PFSK-1 (cell line): ENCODE data around the gene HPRT1.

ENCODE experiments used
- POLR2AphosphoS5 ChIP-seq: IDR thresholded peaks from 2 replicates; pipeline ENCODE4 v1.6.1; 2012; ENCODE audit warnings: low read depth, mild to moderate bottlenecking, control low read depth, low read length, moderate library complexity
- TAF1 ChIP-seq: IDR thresholded peaks from 2 replicates; pipeline ENCODE4 v1.6.1; 2012; ENCODE audit warnings: low read length, control low read depth, borderline replicate concordance; ENCODE audit not compliant: insufficient read depth
- TF ChIP-seq, protein P1 (sequence below), 2 experiments: IDR thresholded peaks; 2 replicates each; pipeline versions ENCODE4 v1.6.1 to v1.8.0; 2011 to 2012; ENCODE audit warnings: low read depth in 2 of 2, low read length in 2 of 2, control low read depth in 1 of 2, inconsistent platforms in 1 of 2, mild to moderate bottlenecking in 1 of 2, moderate library complexity in 1 of 2; ENCODE audit not compliant: insufficient read depth in 1 of 2

DNA sequence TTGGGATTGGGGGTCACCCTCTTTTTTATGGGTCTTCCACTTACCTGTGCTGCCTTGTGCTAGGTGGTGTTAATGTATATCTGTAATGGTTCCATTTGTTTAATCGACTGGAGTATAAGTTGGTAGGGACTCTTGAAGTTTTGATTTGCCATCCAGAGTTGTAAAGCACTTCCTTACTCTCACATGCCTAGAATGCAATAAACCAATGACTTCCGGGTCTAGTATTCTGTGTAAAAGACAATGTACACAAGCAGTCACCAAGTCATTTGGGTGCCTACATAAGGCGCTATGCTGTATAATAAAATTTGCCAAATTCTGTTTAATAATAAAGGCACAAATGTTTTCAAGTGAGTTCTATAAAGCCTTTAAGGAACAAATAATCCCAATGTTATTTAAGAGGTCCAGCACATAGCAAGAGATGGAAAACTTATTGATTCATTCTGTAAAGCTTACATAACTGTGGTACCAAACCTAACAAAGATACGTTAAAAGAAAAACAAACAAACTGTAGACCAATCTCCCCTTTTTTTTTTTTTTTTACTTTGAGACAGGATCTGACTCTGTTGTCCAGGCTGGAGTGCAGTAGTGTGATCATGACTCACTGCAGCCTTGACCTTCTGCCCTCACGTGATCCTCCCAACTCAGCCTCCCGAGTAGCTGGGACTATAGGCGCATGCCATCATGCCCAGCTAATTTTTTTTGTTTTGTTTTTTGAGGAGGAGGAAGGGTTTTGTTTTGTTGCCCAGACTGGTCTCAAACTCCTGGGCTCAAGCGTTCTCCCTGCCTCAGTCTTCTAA is 41.5 kb upstream of the HPRT1 start:
- TF ChIP-seq POLR2AphosphoS5 (no peak), TAF1 (no peak)
- TF ChIP-seq, protein P1, sequence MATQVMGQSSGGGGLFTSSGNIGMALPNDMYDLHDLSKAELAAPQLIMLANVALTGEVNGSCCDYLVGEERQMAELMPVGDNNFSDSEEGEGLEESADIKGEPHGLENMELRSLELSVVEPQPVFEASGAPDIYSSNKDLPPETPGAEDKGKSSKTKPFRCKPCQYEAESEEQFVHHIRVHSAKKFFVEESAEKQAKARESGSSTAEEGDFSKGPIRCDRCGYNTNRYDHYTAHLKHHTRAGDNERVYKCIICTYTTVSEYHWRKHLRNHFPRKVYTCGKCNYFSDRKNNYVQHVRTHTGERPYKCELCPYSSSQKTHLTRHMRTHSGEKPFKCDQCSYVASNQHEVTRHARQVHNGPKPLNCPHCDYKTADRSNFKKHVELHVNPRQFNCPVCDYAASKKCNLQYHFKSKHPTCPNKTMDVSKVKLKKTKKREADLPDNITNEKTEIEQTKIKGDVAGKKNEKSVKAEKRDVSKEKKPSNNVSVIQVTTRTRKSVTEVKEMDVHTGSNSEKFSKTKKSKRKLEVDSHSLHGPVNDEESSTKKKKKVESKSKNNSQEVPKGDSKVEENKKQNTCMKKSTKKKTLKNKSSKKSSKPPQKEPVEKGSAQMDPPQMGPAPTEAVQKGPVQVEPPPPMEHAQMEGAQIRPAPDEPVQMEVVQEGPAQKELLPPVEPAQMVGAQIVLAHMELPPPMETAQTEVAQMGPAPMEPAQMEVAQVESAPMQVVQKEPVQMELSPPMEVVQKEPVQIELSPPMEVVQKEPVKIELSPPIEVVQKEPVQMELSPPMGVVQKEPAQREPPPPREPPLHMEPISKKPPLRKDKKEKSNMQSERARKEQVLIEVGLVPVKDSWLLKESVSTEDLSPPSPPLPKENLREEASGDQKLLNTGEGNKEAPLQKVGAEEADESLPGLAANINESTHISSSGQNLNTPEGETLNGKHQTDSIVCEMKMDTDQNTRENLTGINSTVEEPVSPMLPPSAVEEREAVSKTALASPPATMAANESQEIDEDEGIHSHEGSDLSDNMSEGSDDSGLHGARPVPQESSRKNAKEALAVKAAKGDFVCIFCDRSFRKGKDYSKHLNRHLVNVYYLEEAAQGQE (IDR thresholded peaks at IDR 0.05; ENCODE audit: insufficient read depth in 1 of 2, low read depth in 2 of 2, low read length in 2 of 2) = no peak
